Prostate gland (tissue), 2 donors: ENCODE results near the gene WHRN. TPM values are rescaled to one million over a fixed set of nuclear protein-coding genes. Genes with fewer than 3 reads are reported as not detected.
A peak's percentile ranks its signal among the peaks of the same experiment; 100 is the strongest.

ENCODE experiments used
- DNase-seq: peaks from one replicate; pipeline ENCODE4 v3.0.0-alpha.2; 2019; ENCODE audit warnings: low spot score
- H3K27ac ChIP-seq, 2 donors: fragments of 200-600 bp; sonication (generic); 2 replicates each; pipeline ENCODE4 v1.5.1; 2017 to 2019
- H3K27me3 ChIP-seq: fragments of 200-600 bp; sonication (generic); replicated peaks from 2 replicates; pipeline ENCODE4 v1.5.1; 2019; ENCODE audit not compliant: insufficient read depth
- H3K36me3 ChIP-seq, 2 donors: fragments of 200-600 bp; sonication (generic); 1 replicate in 1 of 2; 2 replicates in 1 of 2; pipeline versions ENCODE4 v1.5.1 to v1.8.1; 2017 to 2019
- H3K4me1 ChIP-seq: fragments of 200-600 bp; sonication (generic); replicated peaks from 2 replicates; pipeline ENCODE4 v1.5.1; 2019
- H3K4me3 ChIP-seq, 2 donors: fragments of 200-600 bp; sonication (generic); 2 replicates each; pipeline ENCODE4 v1.5.1; 2017 to 2019
- H3K9me3 ChIP-seq: fragments of 200-600 bp; sonication (generic); 2 replicates; pipeline ENCODE4 v1.5.1; 2017
- CTCF ChIP-seq, 4 experiments: fragments of 200-600 bp in 2 of 4; fragments of 450-650 bp in 2 of 4; sonication (generic) in 2 of 4; IDR thresholded peaks; 1 replicate in 3 of 4; 2 replicates in 1 of 4; pipeline ENCODE4 v1.5.1; 2016 to 2019; ENCODE audit warnings: antibody characterized with exemption in 4 of 4, mild to moderate bottlenecking in 2 of 4, moderate library complexity in 2 of 4
- POLR2A ChIP-seq: fragments of 450-650 bp; IDR thresholded peaks from one replicate; pipeline ENCODE4 v1.6.1; 2016; ENCODE audit warnings: antibody characterized with exemption, mild to moderate bottlenecking
- POLR2AphosphoS5 ChIP-seq: sonication (generic); formaldehyde crosslinking; IDR thresholded peaks from one replicate; pipeline ENCODE4 v1.6.1; 2017; ENCODE audit warnings: antibody characterized with exemption
- WGBS: methylation state at CpG from one replicate; pipeline ENCODE4 v1.1.5; 2018; 5-methylcytosine and 5-hydroxymethylcytosine counted together
- intact Hi-C: fragments of 100-400 bp; cut with DNase I; formaldehyde crosslinking; loops from one replicate; pipeline ENCODE4 v1.14.2; 2022
- total RNA-seq, 2 donors: library from RNA; depleted of rRNA; stranded (reverse); fragments of >200 nt; gene quantifications; one replicate each; pipeline ENCODE4 v1.1.0, GENCODE V29; 2016

Gene WHRN
- total RNA-seq, 2 donors from 2014 or later: 13.8 to 102 TPM

- intact Hi-C loops: loop anchor here (2.0 to 5.0 kb wide), 2 partner anchors 72 to 218 kb away; partner anchors contain the start of gene WHRN
- WGBS: 41% methylated on average over 9 of the region's 9 CpGs
- Histone ChIP-seq H3K9me3 (no peaks in the 10 kb centered on the region), H3K36me3 (no peaks in the 10 kb centered on the region), H3K4me3 (no peak overlapping the region), H3K27ac (no peak overlapping the region), H3K27me3 (no peaks in the 10 kb centered on the region), H3K4me1 (no peaks in the 10 kb centered on the region)
- DNase-seq: peak; percentile 39
- TF ChIP-seq POLR2AphosphoS5 (peak; percentile 19), POLR2A (no peak), CTCF (IDR thresholded peaks at IDR 0.05) (peak in 3 of 4 experiments; percentile 35 to 69 (median 69))
Observed at GRCh38 chr9:114434878-114435311, 70.4 kb downstream of the WHRN start.

GRCh38 chr9:114433720-114434255 is 71.5 kb downstream of the WHRN start:
- TF ChIP-seq POLR2A (no peak), CTCF (IDR thresholded peaks at IDR 0.05) (no peak), POLR2AphosphoS5 (no peak)
- no peak for DNase-seq
- H3K27ac ChIP-seq: no peak overlapping the region
- no peaks in the 10 kb centered on the region for H3K4me1 ChIP-seq
- WGBS: 66% methylated on average over 6 of the region's 6 CpGs
- no peaks in the 10 kb centered on the region for H3K36me3 ChIP-seq
- no peaks in the 10 kb centered on the region for H3K9me3 ChIP-seq
- H3K4me3 ChIP-seq: no peak overlapping the region
- intact Hi-C loops: loop anchor here (2.0 kb wide), 1 partner anchor 219 kb away; no protein-coding TSS in a partner anchor
- H3K27me3 ChIP-seq: no peaks in the 10 kb centered on the region

GRCh38 chr9:114433086-114433485 is 72.2 kb downstream of the WHRN start:
- no peak for TF ChIP-seq CTCF (IDR thresholded peaks at IDR 0.05)
- no peak for TF ChIP-seq POLR2A
- TF ChIP-seq POLR2AphosphoS5: no peak
- WGBS: 86% methylated on average over 15 of the region's 15 CpGs
- intact Hi-C loops: no loop called here
- no peak for DNase-seq
- Histone ChIP-seq H3K4me1 (no peaks in the 10 kb centered on the region), H3K36me3 (no peaks in the 10 kb centered on the region), H3K27ac (no peak overlapping the region), H3K4me3 (no peak overlapping the region), H3K9me3 (no peaks in the 10 kb centered on the region), H3K27me3 (no peaks in the 10 kb centered on the region)

DNA sequence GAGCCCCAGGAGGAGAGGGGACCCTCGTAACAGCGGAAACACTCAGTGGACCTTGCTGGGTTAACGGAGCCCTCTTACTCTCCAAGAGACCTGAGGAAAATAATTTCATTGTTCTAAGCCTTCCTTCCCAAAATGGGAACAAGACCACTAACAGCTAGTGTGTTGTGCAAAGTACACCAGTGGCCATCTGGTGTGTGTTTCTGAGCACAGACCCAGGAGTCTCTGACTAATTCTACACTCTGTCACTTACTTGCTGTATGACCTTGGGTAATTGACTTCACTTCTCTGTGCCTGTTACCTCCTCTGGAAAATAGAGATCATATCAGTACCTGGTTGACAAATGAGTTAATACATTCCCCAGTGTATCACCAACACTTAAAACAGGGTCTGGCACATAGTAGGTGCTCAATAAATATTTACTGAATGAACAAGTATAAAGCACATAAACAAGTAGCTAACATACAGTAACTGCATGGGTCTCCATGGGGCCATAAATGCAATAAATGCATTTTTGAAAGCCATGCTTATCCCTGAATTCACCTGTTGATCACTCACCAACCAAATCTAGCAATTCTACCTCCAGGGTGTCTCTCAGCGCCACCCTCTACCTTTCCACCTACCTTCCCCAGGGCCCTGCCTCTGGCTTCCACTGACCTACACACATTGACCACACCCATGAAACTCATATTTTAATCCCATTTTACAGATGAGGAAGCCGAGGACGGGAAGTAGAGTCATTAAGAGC is 72.8 kb downstream of the WHRN start:
- DNase-seq: no peak
- Histone ChIP-seq H3K4me3 (no peak overlapping the region), H3K4me1 (no peaks in the 10 kb centered on the region), H3K36me3 (no peaks in the 10 kb centered on the region), H3K27ac (no peak overlapping the region), H3K9me3 (no peaks in the 10 kb centered on the region), H3K27me3 (no peaks in the 10 kb centered on the region)
- TF ChIP-seq POLR2A (no peak), CTCF (IDR thresholded peaks at IDR 0.05) (no peak), POLR2AphosphoS5 (no peak)
- 79% methylated on average over 6 of the region's 6 CpGs for WGBS
- intact Hi-C loops: no loop called here

DNA sequence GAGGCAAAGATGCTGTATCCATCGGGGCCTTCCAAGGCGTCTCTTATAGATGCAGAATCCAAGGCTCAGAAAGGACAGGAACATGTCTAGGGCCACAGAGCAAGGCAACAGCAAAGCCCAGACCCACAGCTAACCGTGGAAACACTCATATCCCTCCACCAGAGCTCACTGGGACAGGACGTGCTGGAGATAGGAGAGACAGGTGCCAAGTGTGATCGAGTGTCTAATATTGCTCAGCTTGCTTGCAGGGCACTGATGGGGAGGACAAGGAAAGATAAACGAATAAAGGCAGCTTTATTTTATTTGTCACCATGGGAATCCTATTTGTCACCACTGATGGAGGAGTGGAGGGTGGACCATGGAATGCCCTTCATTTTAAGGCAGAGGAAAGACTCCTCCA is 73.5 kb downstream of the WHRN start:
- intact Hi-C loops: no loop called here
- H3K9me3 ChIP-seq: no peaks in the 10 kb centered on the region
- H3K36me3 ChIP-seq: no peaks in the 10 kb centered on the region
- no peak for DNase-seq
- no peak overlapping the region for H3K27ac ChIP-seq
- H3K4me3 ChIP-seq: no peak overlapping the region
- no peaks in the 10 kb centered on the region for H3K4me1 ChIP-seq
- WGBS: 84% methylated on average over 6 of the region's 6 CpGs
- H3K27me3 ChIP-seq: no peaks in the 10 kb centered on the region
- TF ChIP-seq CTCF (IDR thresholded peaks at IDR 0.05): no peak
- no peak for TF ChIP-seq POLR2A
- TF ChIP-seq POLR2AphosphoS5: no peak
